ENCODE measurements around the gene ANKRD11.

The ANKRD11 gene

GRCh38 chr16:89374393-89374960 lies 115.9 kb downstream of the ANKRD11 start:
- Histone ChIP-seq H3K9me2 (replicated peaks; ENCODE audit: insufficient read depth, low read length) (no peaks in the 10 kb centered on the region), H3K27me3 (ENCODE audit: low read length) (no peaks in the 10 kb centered on the region), H3K9me3 (ENCODE audit: insufficient read depth, low read length) (0 out of 2 replicates have a peak, but pooled peaks cover 4% of the 10 kb centered on the region), H4K20me1 (ENCODE audit: low read depth, low read length) (peaks cover 56% of the 10 kb centered on the region), H3K27ac (ENCODE audit: low read depth, low read length) (peak overlapping the region; percentile 20; the same call in 1 of the 2 replicates), H3K36me3 (ENCODE audit: low read length) (no peaks in the 10 kb centered on the region), H3K9ac (ENCODE audit: low read length) (peak overlapping the region; percentile 21; the same call in 1 of the 2 replicates), H3F3A (ENCODE audit: insufficient read depth) (peaks cover 14% of the 10 kb centered on the region), H3K4me3 (ENCODE audit: insufficient read depth, low read length, poor library complexity, severe bottlenecking) (peak overlapping the region; percentile 11), H2AFZ (ENCODE audit: low read depth, low read length, severe bottlenecking) (no peak overlapping the region), H3K79me2 (ENCODE audit: insufficient read depth, low read length) (peaks cover 100% of the 10 kb centered on the region), H3K4me2 (ENCODE audit: low read depth, low read length, poor library complexity, severe bottlenecking) (peak overlapping the region; percentile 68)
- TF ChIP-seq EZH2phosphoT487 (conservative IDR thresholded peaks at IDR 0.05; ENCODE audit: low read length) (no peak), CTCF (IDR thresholded peaks at IDR 0.05; ENCODE audit: insufficient read depth, low read length, poor library complexity, severe bottlenecking) (no peak)

- Histone ChIP-seq H4K20me1 (ENCODE audit: low read depth, low read length) (peaks cover 48% of the 10 kb centered on the region), H3K79me2 (ENCODE audit: insufficient read depth, low read length) (peaks cover 100% of the 10 kb centered on the region), H3K36me3 (ENCODE audit: low read length) (no peaks in the 10 kb centered on the region)
These were observed 116.8 kb downstream of the ANKRD11 start for GRCh38 chr16:89373355-89374110.

GRCh38 chr16:89371968-89372634 lies 118.3 kb downstream of the ANKRD11 start:
- peaks cover 14% of the 10 kb centered on the region for H3F3A ChIP-seq (ENCODE audit: insufficient read depth)
- H4K20me1 ChIP-seq (ENCODE audit: low read depth, low read length) = peaks cover 44% of the 10 kb centered on the region
- no peak overlapping the region for H3K9ac ChIP-seq (ENCODE audit: low read length)
- H3K9me2 ChIP-seq (replicated peaks; ENCODE audit: insufficient read depth, low read length) = no peaks in the 10 kb centered on the region
- H3K27me3 ChIP-seq (ENCODE audit: low read length) = no peaks in the 10 kb centered on the region
- no peak overlapping the region for H3K4me2 ChIP-seq (ENCODE audit: low read depth, low read length, poor library complexity, severe bottlenecking)
- H3K4me3 ChIP-seq (ENCODE audit: insufficient read depth, low read length, poor library complexity, severe bottlenecking) = no peak overlapping the region
- 0 out of 2 replicates have a peak, but pooled peaks cover 4% of the 10 kb centered on the region for H3K9me3 ChIP-seq (ENCODE audit: insufficient read depth, low read length)
- H3K79me2 ChIP-seq (ENCODE audit: insufficient read depth, low read length) = peaks cover 100% of the 10 kb centered on the region
- TF ChIP-seq CTCF (IDR thresholded peaks at IDR 0.05; ENCODE audit: insufficient read depth, low read length, poor library complexity, severe bottlenecking) (no peak), EZH2phosphoT487 (conservative IDR thresholded peaks at IDR 0.05; ENCODE audit: low read length) (no peak)
- no peak overlapping the region for H3K27ac ChIP-seq (ENCODE audit: low read depth, low read length)
- no peaks in the 10 kb centered on the region for H3K36me3 ChIP-seq (ENCODE audit: low read length)
- H2AFZ ChIP-seq (ENCODE audit: low read depth, low read length, severe bottlenecking) = no peak overlapping the region

More at GRCh38 chr16:89373355-89374110, 116.8 kb downstream of the ANKRD11 start:
- Histone ChIP-seq H3K9me3 (ENCODE audit: insufficient read depth, low read length) (0 out of 2 replicates have a peak, but pooled peaks cover 4% of the 10 kb centered on the region), H3K4me3 (ENCODE audit: insufficient read depth, low read length, poor library complexity, severe bottlenecking) (no peak overlapping the region), H3K9me2 (replicated peaks; ENCODE audit: insufficient read depth, low read length) (no peaks in the 10 kb centered on the region), H3K27ac (ENCODE audit: low read depth, low read length) (no peak overlapping the region), H3F3A (ENCODE audit: insufficient read depth) (peaks cover 14% of the 10 kb centered on the region), H3K9ac (ENCODE audit: low read length) (no peak overlapping the region), H3K27me3 (ENCODE audit: low read length) (no peaks in the 10 kb centered on the region), H3K4me2 (ENCODE audit: low read depth, low read length, poor library complexity, severe bottlenecking) (no peak overlapping the region), H2AFZ (ENCODE audit: low read depth, low read length, severe bottlenecking) (no peak overlapping the region)
- TF ChIP-seq CTCF (IDR thresholded peaks at IDR 0.05; ENCODE audit: insufficient read depth, low read length, poor library complexity, severe bottlenecking) (no peak), EZH2phosphoT487 (conservative IDR thresholded peaks at IDR 0.05; ENCODE audit: low read length) (no peak)

All from SU-DHL-6 (cell line).